Gastrocnemius medialis (tissue), 4 donors: ENCODE results near the gene CORO2B.

Experiments
- CTCF ChIP-seq, 5 experiments: fragments of 450-650 bp in 3 of 5; fragments of 200-600 bp in 2 of 5; sonication (generic) in 2 of 5; IDR thresholded peaks in 4 of 5; conservative IDR thresholded peaks in 1 of 5; 1 replicate in 4 of 5; 2 replicates in 1 of 5; pipeline ENCODE4 v1.5.1; 2016 to 2019; ENCODE audit warnings: antibody characterized with exemption in 5 of 5, mild to moderate bottlenecking in 3 of 5, moderate library complexity in 3 of 5
- POLR2A ChIP-seq, 2 donors: fragments of 450-650 bp; IDR thresholded peaks; one replicate each; pipeline ENCODE4 v1.6.1; 2017; ENCODE audit warnings: antibody characterized with exemption in 2 of 2, mild to moderate bottlenecking in 2 of 2, moderate library complexity in 2 of 2

DNA sequence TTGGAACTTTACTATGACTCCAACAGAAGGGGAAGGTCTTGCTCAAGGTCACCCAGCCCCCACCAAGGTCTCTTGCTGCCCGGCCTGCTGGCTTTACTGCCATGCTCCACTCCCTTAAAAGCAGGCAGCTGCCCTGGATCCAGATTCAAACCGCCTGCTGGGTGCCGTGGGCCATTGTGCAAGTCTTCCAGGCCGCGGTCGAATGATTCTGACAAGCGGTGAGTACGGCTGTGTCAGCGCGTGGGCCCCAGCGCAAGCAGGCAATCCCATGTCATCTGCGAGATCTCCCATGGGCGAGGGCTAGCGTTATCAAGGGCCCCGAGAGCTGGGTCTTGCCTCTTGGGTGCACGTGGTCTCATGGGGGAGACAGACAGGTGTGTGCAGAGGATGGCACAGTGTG lies 37.6 kb downstream of the CORO2B start:
- TF ChIP-seq CTCF (IDR thresholded peaks at IDR 0.05 in 4 of 5, conservative IDR thresholded peaks at IDR 0.05 in 1 of 5) (no peak), POLR2A (IDR thresholded peaks at IDR 0.05) (no peak)
